Esophagus muscularis mucosa (tissue), 4 donors: ENCODE results near the gene TECTA.

Experiments used
- EP300 ChIP-seq: sonication (generic); formaldehyde crosslinking; IDR thresholded peaks from one replicate; pipeline ENCODE4 v1.6.1; 2017; ENCODE audit warnings: antibody characterized with exemption
- POLR2A ChIP-seq: fragments of 450-650 bp; IDR thresholded peaks from one replicate; pipeline ENCODE4 v1.6.1; 2017; ENCODE audit warnings: antibody characterized with exemption, moderate library complexity, mild to moderate bottlenecking, low read depth
- TF ChIP-seq, protein P1 (sequence below), 3 experiments: fragments of 200-600 bp in 2 of 3; fragments of 450-650 bp in 1 of 3; sonication (generic) in 2 of 3; IDR thresholded peaks; one replicate each; pipeline ENCODE4 v1.5.1; 2017 to 2019; ENCODE audit warnings: antibody characterized with exemption in 3 of 3, mild to moderate bottlenecking in 2 of 3, moderate library complexity in 1 of 3

DNA sequence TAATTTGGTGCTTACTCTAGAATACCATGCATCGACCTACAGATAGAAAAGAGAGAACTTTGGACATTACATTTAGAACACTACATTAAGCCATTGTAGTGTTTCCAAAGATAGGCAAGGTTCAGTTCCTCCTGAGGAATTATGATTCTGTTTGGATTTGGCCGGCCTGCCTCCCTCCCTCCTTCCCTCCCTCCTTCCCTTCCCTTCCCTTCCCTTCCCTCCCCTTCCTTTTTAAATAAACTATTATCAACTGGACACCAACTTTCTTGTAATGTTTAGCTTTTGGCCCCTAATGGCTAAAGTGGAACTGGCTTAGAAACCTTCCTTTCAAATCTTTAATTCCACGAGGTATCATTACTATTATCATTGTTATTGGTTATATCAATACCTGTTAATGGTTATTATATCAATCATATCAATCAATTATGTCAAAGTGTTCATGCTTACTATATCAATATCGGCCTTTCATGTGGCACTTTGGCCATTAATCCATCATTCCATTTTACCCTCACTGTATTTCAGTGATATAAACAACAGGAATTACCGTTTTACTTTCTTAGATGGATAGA, 60.4 kb downstream of the TECTA start:
- TF ChIP-seq, protein P1, sequence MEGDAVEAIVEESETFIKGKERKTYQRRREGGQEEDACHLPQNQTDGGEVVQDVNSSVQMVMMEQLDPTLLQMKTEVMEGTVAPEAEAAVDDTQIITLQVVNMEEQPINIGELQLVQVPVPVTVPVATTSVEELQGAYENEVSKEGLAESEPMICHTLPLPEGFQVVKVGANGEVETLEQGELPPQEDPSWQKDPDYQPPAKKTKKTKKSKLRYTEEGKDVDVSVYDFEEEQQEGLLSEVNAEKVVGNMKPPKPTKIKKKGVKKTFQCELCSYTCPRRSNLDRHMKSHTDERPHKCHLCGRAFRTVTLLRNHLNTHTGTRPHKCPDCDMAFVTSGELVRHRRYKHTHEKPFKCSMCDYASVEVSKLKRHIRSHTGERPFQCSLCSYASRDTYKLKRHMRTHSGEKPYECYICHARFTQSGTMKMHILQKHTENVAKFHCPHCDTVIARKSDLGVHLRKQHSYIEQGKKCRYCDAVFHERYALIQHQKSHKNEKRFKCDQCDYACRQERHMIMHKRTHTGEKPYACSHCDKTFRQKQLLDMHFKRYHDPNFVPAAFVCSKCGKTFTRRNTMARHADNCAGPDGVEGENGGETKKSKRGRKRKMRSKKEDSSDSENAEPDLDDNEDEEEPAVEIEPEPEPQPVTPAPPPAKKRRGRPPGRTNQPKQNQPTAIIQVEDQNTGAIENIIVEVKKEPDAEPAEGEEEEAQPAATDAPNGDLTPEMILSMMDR (IDR thresholded peaks at IDR 0.05), result no peak
- TF ChIP-seq POLR2A, result no peak
- TF ChIP-seq EP300, result no peak
